GM12878 (cell line): ENCODE measurements around the gene MICALL1.

ENCODE experiments used
- CBFB ChIP-seq: IDR thresholded peaks from 2 replicates; pipeline ENCODE4 v1.6.1; 2016; ENCODE audit warnings: antibody characterized with exemption, low read depth
- PAX5 ChIP-seq: IDR thresholded peaks from 2 replicates; pipeline ENCODE4 v1.6.1; 2011; ENCODE audit warnings: low read depth, low read length, borderline replicate concordance
- POLR2A ChIP-seq: IDR thresholded peaks from 2 replicates; pipeline ENCODE4 v1.6.1; 2011; ENCODE audit warnings: low read depth, mild to moderate bottlenecking, low read length
- POLR2AphosphoS5 ChIP-seq: IDR thresholded peaks from 2 replicates; pipeline ENCODE4 v1.6.1; 2011; ENCODE audit warnings: mild to moderate bottlenecking, low read length, inconsistent platforms
- RAD21 ChIP-seq: IDR thresholded peaks from 2 replicates; pipeline ENCODE4 v1.6.1; 2011; ENCODE audit warnings: mild to moderate bottlenecking, low read depth, low read length, moderate library complexity; ENCODE audit not compliant: insufficient read depth
- SIN3A ChIP-seq: IDR thresholded peaks from 2 replicates; pipeline ENCODE4 v1.6.1; 2012; ENCODE audit warnings: low read depth, low read length, improper control_type of control experiment
- SMAD5 ChIP-seq: IDR thresholded peaks from 2 replicates; pipeline ENCODE4 v1.6.1; 2016; ENCODE audit warnings: antibody characterized with exemption, low read depth
- TCF7 ChIP-seq: IDR thresholded peaks from 2 replicates; pipeline ENCODE4 v1.6.1; 2014; ENCODE audit warnings: antibody characterized with exemption, borderline replicate concordance
- ZBTB4 ChIP-seq: fragments of 450-650 bp; formaldehyde crosslinking; IDR thresholded peaks from 2 replicates; pipeline ENCODE4 v1.4.0; 2022; ENCODE audit warnings: mild to moderate bottlenecking, moderate library complexity
- TF ChIP-seq, protein P1 (sequence below): fragments of 450-650 bp; IDR thresholded peaks from 2 replicates; pipeline ENCODE4 v1.6.1; 2016; ENCODE audit warnings: mild to moderate bottlenecking
- TF ChIP-seq, protein P2 (sequence below): IDR thresholded peaks from 2 replicates; pipeline ENCODE4 v1.6.1; 2011; ENCODE audit warnings: mild to moderate bottlenecking, low read depth, low read length, moderate library complexity; ENCODE audit not compliant: insufficient replicate concordance

DNA sequence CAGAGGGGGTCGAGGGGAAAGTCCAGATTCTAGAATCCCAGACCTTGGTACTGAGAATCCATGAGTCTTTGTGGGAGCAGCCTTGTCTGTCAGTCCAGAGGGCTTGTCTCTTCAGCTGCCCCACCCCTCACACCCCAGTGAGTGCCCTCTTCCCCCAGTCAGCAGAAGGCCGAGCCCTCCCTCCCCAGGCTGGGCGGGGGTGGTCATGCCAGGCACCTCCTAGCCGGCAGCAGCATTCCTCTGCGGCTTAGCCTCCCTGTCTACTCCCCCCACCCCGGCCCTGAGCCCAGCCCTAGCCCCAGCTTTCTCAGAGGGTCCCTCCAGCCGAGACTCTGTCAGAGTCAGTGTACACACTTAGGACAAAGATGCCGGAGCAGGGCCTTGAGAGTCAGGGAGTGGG, 73.7 kb downstream of the MICALL1 start:
- TF ChIP-seq SIN3A: no peak
- no peak for TF ChIP-seq CBFB
- no peak for TF ChIP-seq POLR2A
- no peak for TF ChIP-seq PAX5
- TF ChIP-seq ZBTB4 (CRISPR knock-in tag): no peak
- TF ChIP-seq, protein P1, sequence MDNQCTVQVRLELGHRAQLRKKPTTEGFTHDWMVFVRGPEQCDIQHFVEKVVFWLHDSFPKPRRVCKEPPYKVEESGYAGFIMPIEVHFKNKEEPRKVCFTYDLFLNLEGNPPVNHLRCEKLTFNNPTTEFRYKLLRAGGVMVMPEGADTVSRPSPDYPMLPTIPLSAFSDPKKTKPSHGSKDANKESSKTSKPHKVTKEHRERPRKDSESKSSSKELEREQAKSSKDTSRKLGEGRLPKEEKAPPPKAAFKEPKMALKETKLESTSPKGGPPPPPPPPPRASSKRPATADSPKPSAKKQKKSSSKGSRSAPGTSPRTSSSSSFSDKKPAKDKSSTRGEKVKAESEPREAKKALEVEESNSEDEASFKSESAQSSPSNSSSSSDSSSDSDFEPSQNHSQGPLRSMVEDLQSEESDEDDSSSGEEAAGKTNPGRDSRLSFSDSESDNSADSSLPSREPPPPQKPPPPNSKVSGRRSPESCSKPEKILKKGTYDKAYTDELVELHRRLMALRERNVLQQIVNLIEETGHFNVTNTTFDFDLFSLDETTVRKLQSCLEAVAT: no peak
- no peak for TF ChIP-seq SMAD5
- TF ChIP-seq TCF7: no peak
- TF ChIP-seq RAD21: no peak
- TF ChIP-seq POLR2AphosphoS5: no peak
- TF ChIP-seq, protein P2, sequence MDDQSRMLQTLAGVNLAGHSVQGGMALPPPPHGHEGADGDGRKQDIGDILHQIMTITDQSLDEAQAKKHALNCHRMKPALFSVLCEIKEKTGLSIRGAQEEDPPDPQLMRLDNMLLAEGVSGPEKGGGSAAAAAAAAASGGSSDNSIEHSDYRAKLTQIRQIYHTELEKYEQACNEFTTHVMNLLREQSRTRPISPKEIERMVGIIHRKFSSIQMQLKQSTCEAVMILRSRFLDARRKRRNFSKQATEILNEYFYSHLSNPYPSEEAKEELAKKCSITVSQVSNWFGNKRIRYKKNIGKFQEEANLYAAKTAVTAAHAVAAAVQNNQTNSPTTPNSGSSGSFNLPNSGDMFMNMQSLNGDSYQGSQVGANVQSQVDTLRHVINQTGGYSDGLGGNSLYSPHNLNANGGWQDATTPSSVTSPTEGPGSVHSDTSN: no peak
